Measurements from ENCODE around the gene ZNF536. TPM values are rescaled to one million over a fixed set of nuclear protein-coding genes. Genes with fewer than 3 reads are reported as not detected.

The ZNF536 gene
- total RNA-seq, 2 experiments from 2014 or later: not detected

DNA sequence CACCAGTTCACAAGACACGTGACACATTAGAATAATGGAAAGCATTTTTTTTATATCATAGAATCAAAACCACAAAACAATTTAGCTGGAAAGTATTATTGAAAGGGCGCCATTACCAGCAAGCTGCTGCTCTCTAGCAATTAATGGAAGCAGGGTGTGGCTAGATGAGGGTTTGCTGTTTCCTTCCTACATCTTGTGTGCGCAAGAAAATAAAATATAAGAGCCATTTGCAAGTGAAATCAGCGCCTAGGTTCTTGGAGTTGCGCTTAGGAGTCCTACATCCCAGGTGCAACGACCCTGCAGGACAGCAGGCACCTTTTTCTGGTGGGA, 140.9 kb downstream of the ZNF536 start:
- no peaks in the 10 kb centered on the region for H3K4me1 Mint-ChIP-seq
- POLR2A ChIA-PET: no interaction called here
- no peaks in the 10 kb centered on the region for H3K9me3 Mint-ChIP-seq
- H3K27ac Mint-ChIP-seq: no peak overlapping the region
- no peak overlapping the region for H3K4me3 Mint-ChIP-seq
- ATAC-seq (ENCODE audit: low read depth) (no peak), DNase-seq (no peak)
- H3K36me3 Mint-ChIP-seq: no peaks in the 10 kb centered on the region
- no peaks in the 10 kb centered on the region for H3K27me3 Mint-ChIP-seq

DNA sequence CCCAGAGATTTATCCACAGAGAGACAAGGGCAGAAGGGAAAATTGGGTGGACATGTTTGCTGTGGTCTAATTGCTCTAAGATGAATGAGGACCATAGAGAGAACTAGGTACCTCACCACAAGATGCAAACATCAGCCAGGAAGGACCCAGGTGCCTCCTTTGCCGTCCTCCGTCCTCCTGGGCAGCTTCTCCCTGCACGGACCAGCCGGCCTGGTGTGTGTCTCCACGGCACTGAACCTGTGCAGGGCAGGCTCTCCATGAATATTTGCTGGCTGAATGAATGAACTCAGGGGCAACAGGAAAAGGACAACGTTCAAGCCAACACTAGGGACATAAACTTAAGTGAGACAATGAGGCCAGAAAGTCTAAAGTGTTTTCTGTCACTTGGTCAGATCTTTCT, 143.9 kb downstream of the ZNF536 start:
- Mint-ChIP-seq H3K36me3 (no peaks in the 10 kb centered on the region), H3K4me3 (no peak overlapping the region), H3K4me1 (no peaks in the 10 kb centered on the region), H3K27ac (no peak overlapping the region), H3K27me3 (no peaks in the 10 kb centered on the region), H3K9me3 (no peaks in the 10 kb centered on the region)
- POLR2A ChIA-PET: no interaction called here
- no peak for ATAC-seq (ENCODE audit: low read depth)
- no peak for DNase-seq

DNA sequence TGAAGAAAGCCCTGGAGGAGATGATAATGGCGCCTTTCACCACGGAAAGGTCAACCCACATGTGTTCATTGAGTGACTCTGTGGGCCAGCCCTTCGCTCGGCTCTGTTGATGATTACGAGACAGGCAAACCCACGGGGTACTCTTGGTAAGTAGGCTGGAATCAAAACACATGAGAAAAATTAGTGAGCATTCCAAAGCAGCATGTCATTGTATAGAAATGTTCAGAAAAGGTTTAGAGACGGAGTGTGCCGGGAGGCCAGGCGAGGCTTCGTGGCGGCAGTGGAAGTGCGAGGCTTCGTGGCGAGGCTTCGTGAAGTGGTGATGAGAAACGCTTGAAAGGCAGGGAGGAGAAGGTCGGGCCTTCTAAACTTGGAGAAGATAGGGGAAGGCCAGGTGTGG, 144.3 kb downstream of the ZNF536 start:
- no peaks in the 10 kb centered on the region for H3K27me3 Mint-ChIP-seq
- H3K4me1 Mint-ChIP-seq: no peaks in the 10 kb centered on the region
- no peaks in the 10 kb centered on the region for H3K36me3 Mint-ChIP-seq

DNA sequence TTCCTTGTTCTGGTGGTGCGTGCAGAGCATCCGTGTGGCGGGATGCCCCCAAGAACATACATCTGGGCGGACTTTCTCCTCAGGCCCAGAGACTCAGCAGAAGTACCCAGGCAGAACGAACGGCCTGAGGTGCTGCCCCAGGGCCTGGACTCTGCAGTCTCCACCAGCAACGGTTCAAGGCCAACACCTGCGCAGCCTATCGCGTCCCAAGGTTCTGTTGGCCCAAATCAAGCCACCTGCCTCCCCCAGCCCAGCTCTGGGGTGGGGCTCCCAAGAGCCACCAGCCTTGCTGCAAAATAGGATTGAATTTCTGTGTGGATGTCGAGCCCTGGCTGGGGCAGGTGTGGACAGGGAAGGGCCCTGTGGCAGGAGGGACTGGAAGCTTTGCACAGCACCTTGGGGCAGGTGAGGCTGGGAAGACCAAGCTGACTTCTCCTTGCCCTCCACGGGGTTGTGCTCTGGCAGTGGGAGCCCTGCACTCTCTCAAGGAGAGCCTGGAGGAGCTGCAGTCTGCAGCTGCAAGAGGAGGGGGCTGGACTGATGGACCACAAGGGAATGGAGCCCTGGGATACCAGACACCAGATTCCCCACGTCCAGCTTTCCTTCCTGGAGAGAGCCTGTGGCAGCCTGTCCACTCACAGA, 146.9 kb downstream of the ZNF536 start:
- ATAC-seq (ENCODE audit: low read depth) (no peak), DNase-seq (no peak)
- H3K4me1 Mint-ChIP-seq: no peaks in the 10 kb centered on the region
- POLR2A ChIA-PET: no interaction called here
- no peak overlapping the region for H3K4me3 Mint-ChIP-seq
- no peak overlapping the region for H3K27ac Mint-ChIP-seq
- H3K36me3 Mint-ChIP-seq: no peaks in the 10 kb centered on the region
- no peaks in the 10 kb centered on the region for H3K27me3 Mint-ChIP-seq
- no peaks in the 10 kb centered on the region for H3K9me3 Mint-ChIP-seq

More for the DNA sequence above, 144.3 kb downstream of the ZNF536 start:
- POLR2A ChIA-PET: no interaction called here
- ATAC-seq (ENCODE audit: low read depth): no peak
- H3K9me3 Mint-ChIP-seq: no peaks in the 10 kb centered on the region
- no peak overlapping the region for H3K4me3 Mint-ChIP-seq
- no peak overlapping the region for H3K27ac Mint-ChIP-seq
- DNase-seq: no peak

DNA sequence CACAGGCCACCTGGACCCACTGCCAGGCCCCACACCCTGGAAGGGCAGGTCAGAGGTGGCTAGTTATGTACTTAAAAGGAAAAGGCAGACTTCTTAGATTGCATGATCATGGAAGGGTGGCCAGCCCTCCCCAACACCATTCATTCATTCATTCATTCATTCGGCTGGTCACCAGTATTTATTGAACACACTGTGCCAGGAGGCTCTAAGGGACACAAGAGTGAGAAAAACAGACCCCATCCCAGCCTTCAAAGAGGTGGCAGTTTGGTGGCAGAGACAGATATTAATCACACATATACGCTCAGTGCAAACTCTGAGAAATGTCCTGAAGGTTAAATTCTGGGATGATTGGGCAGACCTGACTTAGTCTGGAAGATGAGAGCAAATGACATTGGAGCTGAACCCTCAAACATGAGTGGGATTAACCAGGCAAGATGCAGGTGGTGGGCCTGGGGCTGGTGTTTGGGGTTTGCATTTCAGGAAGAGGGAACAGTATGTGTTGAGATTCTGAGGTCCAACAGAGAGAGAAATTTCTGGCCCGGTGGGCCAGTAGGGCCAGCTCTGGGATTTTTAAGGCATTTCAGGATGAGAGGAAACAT, 147.5 kb downstream of the ZNF536 start:
- DNase-seq (no peak), ATAC-seq (ENCODE audit: low read depth) (no peak)
- Mint-ChIP-seq H3K9me3 (no peaks in the 10 kb centered on the region), H3K27ac (no peak overlapping the region), H3K4me1 (no peaks in the 10 kb centered on the region), H3K27me3 (no peaks in the 10 kb centered on the region), H3K36me3 (no peaks in the 10 kb centered on the region), H3K4me3 (no peak overlapping the region)
- POLR2A ChIA-PET: no interaction called here

DNA sequence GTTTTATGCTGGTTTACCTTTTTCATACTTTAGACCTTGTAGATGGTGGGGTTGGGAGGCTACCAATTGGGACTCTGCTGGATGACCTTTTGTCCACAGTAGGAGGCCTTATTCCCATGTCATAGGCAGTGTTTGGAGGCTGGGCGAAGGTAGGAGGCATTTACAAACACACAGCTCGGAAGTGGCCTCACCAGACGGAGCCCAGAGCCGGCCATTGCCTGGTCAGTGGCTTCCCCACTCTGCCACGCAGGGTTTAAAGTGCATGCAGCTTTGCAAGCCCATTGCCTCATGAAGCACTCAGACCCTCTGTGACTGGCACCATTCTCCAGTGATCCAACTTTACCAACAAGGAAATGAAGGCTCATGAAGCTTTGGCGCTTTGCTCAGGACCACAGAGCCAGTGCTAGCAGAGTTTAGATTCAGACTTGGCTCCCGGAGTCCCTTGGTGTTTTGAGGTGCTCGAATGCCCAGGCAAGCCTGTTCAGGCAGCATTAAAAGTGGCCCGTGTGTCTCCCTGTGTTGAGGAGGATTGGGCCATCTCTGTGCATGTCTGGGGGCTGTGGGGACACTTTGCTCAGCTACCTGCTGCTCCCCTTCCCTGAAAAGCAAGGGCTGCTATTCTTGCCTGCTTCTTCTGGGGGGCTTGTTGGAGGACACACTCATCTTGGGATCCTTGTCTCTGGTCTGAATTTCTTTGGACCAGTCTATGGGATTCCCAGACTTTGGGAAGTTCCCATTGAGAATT, 148.7 kb downstream of the ZNF536 start:
- no peak for DNase-seq
- POLR2A ChIA-PET: no interaction called here
- no peak overlapping the region for H3K27ac Mint-ChIP-seq
- ATAC-seq (ENCODE audit: low read depth): no peak
- no peak overlapping the region for H3K4me3 Mint-ChIP-seq
- H3K36me3 Mint-ChIP-seq: no peaks in the 10 kb centered on the region
- no peaks in the 10 kb centered on the region for H3K27me3 Mint-ChIP-seq
- H3K4me1 Mint-ChIP-seq: no peaks in the 10 kb centered on the region
- no peaks in the 10 kb centered on the region for H3K9me3 Mint-ChIP-seq

DNA sequence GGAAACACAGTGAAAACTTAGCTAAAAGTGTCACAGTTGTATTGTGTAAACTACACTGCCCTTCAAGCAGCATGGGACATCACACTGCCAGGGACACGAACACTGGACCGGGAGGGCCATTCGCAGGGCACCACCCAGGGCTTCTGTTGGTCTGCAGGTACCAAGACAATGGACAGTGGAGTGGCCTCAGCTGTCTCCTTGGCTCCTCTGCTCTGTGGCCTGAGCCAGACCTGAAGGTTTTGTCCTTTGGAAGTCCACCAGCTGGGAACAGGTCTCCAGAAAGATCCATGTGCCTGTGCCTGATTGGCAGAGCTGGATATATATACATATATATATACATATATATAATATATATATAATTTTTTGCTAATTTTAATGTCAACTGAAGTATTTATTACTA, 149.8 kb downstream of the ZNF536 start:
- POLR2A ChIA-PET: no interaction called here
- DNase-seq: no peak
- no peaks in the 10 kb centered on the region for H3K36me3 Mint-ChIP-seq
- no peak overlapping the region for H3K4me3 Mint-ChIP-seq
- no peaks in the 10 kb centered on the region for H3K27me3 Mint-ChIP-seq
- no peak for ATAC-seq (ENCODE audit: low read depth)
- no peaks in the 10 kb centered on the region for H3K4me1 Mint-ChIP-seq
- no peak overlapping the region for H3K27ac Mint-ChIP-seq
- no peaks in the 10 kb centered on the region for H3K9me3 Mint-ChIP-seq

DNA sequence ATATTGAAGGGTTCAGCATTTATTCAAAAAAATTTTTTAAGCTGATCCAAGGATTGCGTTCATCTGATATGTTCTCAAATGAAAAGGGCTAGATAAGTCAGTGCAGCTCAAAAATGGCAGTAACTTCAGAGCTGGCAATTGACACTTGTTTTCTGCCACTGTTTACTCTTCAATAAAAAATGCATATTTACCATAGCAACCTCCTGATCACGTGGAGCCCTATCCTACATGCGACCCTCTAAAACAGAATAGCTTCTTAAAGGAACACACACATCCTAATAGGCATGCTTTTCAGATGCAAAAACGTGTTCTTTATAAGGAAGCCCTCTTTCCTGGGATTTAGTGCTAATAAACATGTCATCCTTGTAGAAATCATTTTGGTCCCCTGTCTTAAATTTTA, 150.2 kb downstream of the ZNF536 start:
- POLR2A ChIA-PET: no interaction called here
- Mint-ChIP-seq H3K9me3 (no peaks in the 10 kb centered on the region), H3K4me3 (no peak overlapping the region)

DNA sequence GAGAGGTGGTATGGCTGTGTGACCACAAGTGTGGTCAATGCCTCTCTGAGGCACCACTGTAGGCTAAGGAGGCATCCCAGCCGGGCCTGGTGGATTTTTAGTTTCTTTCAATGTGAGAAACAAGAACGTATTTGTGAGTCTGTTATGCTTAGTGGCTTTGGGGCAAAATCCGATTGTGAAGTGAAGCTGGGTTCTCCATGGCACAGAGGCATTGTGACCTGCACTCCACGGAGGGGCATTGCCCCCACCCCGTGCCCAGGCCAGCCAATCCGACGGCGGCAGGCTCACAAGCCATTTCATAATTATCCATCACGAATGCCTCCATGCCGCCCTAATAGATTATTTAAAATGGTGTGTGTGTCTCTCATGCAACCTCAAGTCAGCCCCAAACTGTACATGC, 151.6 kb downstream of the ZNF536 start:
- Mint-ChIP-seq H3K4me3 (no peak overlapping the region), H3K27ac (no peak overlapping the region), H3K36me3 (no peaks in the 10 kb centered on the region), H3K27me3 (no peaks in the 10 kb centered on the region), H3K9me3 (no peaks in the 10 kb centered on the region), H3K4me1 (no peaks in the 10 kb centered on the region)
- DNase-seq (no peak), ATAC-seq (ENCODE audit: low read depth) (no peak)
- POLR2A ChIA-PET: no interaction called here

More for the DNA sequence above, 150.2 kb downstream of the ZNF536 start:
- Mint-ChIP-seq H3K27ac (no peak overlapping the region), H3K27me3 (no peaks in the 10 kb centered on the region), H3K4me1 (no peaks in the 10 kb centered on the region), H3K36me3 (no peaks in the 10 kb centered on the region)
- no peak for DNase-seq
- no peak for ATAC-seq (ENCODE audit: low read depth)

DNA sequence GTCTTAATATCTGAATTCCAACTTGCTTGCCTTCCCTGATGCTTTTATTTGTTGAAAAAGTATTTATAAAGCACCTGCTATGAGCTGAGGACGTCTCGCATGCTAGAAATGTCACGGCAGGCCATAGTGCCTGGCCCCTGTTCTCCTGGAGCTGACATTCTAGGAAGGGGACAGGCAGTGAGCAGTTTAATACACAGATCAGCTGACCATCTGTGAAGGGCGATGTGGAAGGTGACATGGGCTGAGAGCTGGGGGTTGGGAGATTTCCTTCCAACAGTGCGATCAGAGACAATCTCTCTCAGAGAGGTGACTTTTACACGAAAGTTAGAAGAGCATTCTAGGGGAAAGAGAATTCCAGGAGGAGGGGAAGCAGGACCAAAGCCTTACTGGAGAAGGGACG, 153.2 kb downstream of the ZNF536 start:
- POLR2A ChIA-PET: no interaction called here
- no peak overlapping the region for H3K27ac Mint-ChIP-seq
- no peaks in the 10 kb centered on the region for H3K36me3 Mint-ChIP-seq
- no peak overlapping the region for H3K4me3 Mint-ChIP-seq
- H3K27me3 Mint-ChIP-seq: no peaks in the 10 kb centered on the region
- no peaks in the 10 kb centered on the region for H3K9me3 Mint-ChIP-seq
- DNase-seq: no peak
- H3K4me1 Mint-ChIP-seq: no peaks in the 10 kb centered on the region
- no peak for ATAC-seq (ENCODE audit: low read depth)

DNA sequence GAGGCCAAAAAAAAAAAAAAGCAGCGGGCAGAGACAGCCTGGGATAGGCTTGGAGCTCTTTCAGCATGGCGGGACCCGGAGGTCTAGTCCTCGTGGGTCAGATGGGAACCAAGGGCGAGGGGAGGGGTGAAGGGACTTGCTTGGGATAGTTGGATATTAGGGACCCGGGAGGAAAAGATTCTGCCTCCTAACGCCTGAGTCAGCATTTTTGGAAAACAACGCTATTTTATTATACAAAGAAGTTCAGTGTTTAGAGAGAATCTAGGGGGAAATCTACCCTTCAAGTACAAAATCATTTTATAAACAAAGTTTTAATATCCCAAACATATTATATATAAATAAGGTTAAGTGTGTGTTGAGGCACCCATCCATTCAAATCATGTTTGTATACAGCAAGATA, 156.7 kb downstream of the ZNF536 start:
- DNase-seq: no peak
- H3K4me3 Mint-ChIP-seq: no peak overlapping the region
- no peak overlapping the region for H3K27ac Mint-ChIP-seq
- ATAC-seq (ENCODE audit: low read depth): no peak
- no peaks in the 10 kb centered on the region for H3K27me3 Mint-ChIP-seq
- H3K9me3 Mint-ChIP-seq: no peaks in the 10 kb centered on the region
- H3K36me3 Mint-ChIP-seq: no peaks in the 10 kb centered on the region
- no peaks in the 10 kb centered on the region for H3K4me1 Mint-ChIP-seq
- POLR2A ChIA-PET: no interaction called here

DNA sequence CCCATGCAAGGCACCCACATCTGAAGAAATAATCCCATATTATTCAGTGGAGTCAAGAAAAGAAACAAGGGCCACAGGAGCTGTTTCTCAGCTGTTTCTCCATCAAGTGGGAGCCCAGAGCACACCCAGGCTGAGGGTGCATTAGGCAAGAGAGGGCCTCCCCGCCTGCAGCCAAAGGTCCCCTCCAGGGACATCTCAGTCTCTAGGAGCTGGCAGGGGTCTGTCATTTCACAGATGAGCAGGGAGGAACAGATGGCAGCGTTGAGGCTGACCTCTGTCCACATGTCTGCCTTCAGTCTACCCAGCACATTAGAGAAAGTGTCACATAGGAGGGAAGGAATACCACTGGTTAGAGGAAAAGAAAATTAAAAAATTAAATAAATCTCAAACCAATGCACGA, 157.7 kb downstream of the ZNF536 start:
- H3K27ac Mint-ChIP-seq: no peak overlapping the region
- no peaks in the 10 kb centered on the region for H3K36me3 Mint-ChIP-seq
- H3K9me3 Mint-ChIP-seq: no peaks in the 10 kb centered on the region
- no peaks in the 10 kb centered on the region for H3K27me3 Mint-ChIP-seq
- DNase-seq: no peak
- H3K4me1 Mint-ChIP-seq: no peaks in the 10 kb centered on the region
- ATAC-seq (ENCODE audit: low read depth): no peak
- H3K4me3 Mint-ChIP-seq: no peak overlapping the region
- POLR2A ChIA-PET: no interaction called here

DNA sequence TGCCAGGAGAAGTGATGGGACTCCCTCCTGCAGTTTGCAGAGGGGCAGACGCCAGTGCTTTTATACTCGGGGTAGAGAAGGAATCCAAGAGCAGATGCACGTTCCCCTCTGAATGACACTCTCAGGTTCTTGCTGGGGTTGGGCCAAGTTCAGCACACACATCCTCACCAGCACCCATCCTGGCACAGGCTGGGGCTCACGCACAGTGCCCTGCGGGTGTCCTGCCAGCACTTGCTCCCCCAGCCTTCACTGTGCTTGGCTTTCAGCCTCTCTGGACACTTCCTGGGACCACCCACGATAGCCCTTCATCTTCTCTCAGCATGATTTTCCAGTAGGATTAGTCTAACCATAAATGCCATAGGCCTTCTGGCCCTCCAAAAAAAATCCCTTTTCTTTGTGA, 158.6 kb downstream of the ZNF536 start:
- H3K4me3 Mint-ChIP-seq: no peak overlapping the region
- DNase-seq (no peak), ATAC-seq (ENCODE audit: low read depth) (no peak)
- no peaks in the 10 kb centered on the region for H3K27me3 Mint-ChIP-seq
- no peaks in the 10 kb centered on the region for H3K9me3 Mint-ChIP-seq
- H3K4me1 Mint-ChIP-seq: no peaks in the 10 kb centered on the region
- POLR2A ChIA-PET: no interaction called here
- H3K27ac Mint-ChIP-seq: no peak overlapping the region
- H3K36me3 Mint-ChIP-seq: no peaks in the 10 kb centered on the region

DNA sequence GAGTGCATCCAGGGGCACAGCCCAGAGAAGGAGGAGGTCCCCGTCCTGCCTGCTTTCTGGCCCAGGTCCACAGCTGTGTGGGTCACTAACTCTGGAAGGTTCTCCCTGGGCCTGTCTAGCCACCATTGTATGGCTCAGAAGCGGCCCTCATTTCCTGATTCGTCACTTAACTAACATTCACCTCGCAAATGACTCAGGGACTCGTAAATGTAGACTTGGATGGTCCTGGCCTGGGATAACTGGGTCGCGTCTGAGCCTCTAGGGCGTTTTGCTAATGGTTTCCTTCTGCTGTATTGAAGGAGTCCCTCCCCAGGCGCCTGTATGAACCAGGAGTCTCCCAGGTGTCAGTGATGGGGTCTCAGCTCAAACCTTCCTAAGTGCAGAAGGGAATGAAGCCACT, 162.8 kb downstream of the ZNF536 start:
- H3K4me1 Mint-ChIP-seq: no peaks in the 10 kb centered on the region
- H3K4me3 Mint-ChIP-seq: no peak overlapping the region
- DNase-seq (no peak), ATAC-seq (ENCODE audit: low read depth) (no peak)
- no peaks in the 10 kb centered on the region for H3K27me3 Mint-ChIP-seq
- POLR2A ChIA-PET: no interaction called here
- no peaks in the 10 kb centered on the region for H3K36me3 Mint-ChIP-seq
- no peak overlapping the region for H3K27ac Mint-ChIP-seq
- no peaks in the 10 kb centered on the region for H3K9me3 Mint-ChIP-seq

All from activated naive CD8-positive, alpha-beta T cell treated with anti-CD3 and anti-CD28 coated beads, Interleukin-2, amount 10 ng/mL, durations not matched to agents 7 days and 5 days (primary cell).